ENCODE data around the gene H2AZ1. TPM values are rescaled to one million over a fixed set of nuclear protein-coding genes. Genes with fewer than 3 reads are reported as not detected.

H2AZ1 gene
- total RNA-seq, 1 donor from 2014 or later: 318 TPM

GRCh38 chr4:99946356-99947189 lies 3.5 kb downstream of the H2AZ1 start, which contains the start of gene DNAJB14:
TSS of gene DNAJB14 (minus strand) at chr4:99946618. CDS start at chr4:99946571, 47 bp downstream.
- DNase-seq (ENCODE audit: low spot score): peak; percentile 84
- Mint-ChIP-seq H3K36me3 (ENCODE audit: low read depth, unreplicated experiment) (peaks cover 3% of the 10 kb centered on the region), H3K27me3 (ENCODE audit: unreplicated experiment) (peaks cover 8% of the 10 kb centered on the region), H3K9me3 (ENCODE audit: unreplicated experiment) (no peaks in the 10 kb centered on the region), H3K4me1 (ENCODE audit: unreplicated experiment) (peaks cover 31% of the 10 kb centered on the region), H3K4me3 (ENCODE audit: unreplicated experiment) (peak within 1 kb of the TSS; percentile 100), H3K27ac (ENCODE audit: unreplicated experiment) (peak within 1 kb of the TSS; percentile 99)
- no peak for TF ChIP-seq CTCF (IDR thresholded peaks at IDR 0.05; ENCODE audit: unreplicated experiment)

- Mint-ChIP-seq H3K27ac (ENCODE audit: unreplicated experiment) (peak overlapping the region; percentile 99), H3K27me3 (ENCODE audit: unreplicated experiment) (peaks cover 8% of the 10 kb centered on the region), H3K4me3 (ENCODE audit: unreplicated experiment) (peak overlapping the region; percentile 100), H3K9me3 (ENCODE audit: unreplicated experiment) (no peaks in the 10 kb centered on the region), H3K36me3 (ENCODE audit: low read depth, unreplicated experiment) (peaks cover 3% of the 10 kb centered on the region), H3K4me1 (ENCODE audit: unreplicated experiment) (peaks cover 31% of the 10 kb centered on the region)
- DNase-seq (ENCODE audit: low spot score): no peak
- no peak for TF ChIP-seq CTCF (IDR thresholded peaks at IDR 0.05; ENCODE audit: unreplicated experiment)
Measured at GRCh38 chr4:99945718-99946355, 4.2 kb downstream of the H2AZ1 start.

GRCh38 chr4:99943904-99944437 lies 6.1 kb downstream of the H2AZ1 start:
- H3K4me1 Mint-ChIP-seq (ENCODE audit: unreplicated experiment): peaks cover 31% of the 10 kb centered on the region

GRCh38 chr4:99938243-99938753 lies 11.8 kb downstream of the H2AZ1 start:
- H3K36me3 Mint-ChIP-seq (ENCODE audit: low read depth, unreplicated experiment): peaks cover 27% of the 10 kb centered on the region
- H3K9me3 Mint-ChIP-seq (ENCODE audit: unreplicated experiment): no peaks in the 10 kb centered on the region
- no peak overlapping the region for H3K4me3 Mint-ChIP-seq (ENCODE audit: unreplicated experiment)
- no peak overlapping the region for H3K27ac Mint-ChIP-seq (ENCODE audit: unreplicated experiment)
- H3K4me1 Mint-ChIP-seq (ENCODE audit: unreplicated experiment): no peaks in the 10 kb centered on the region
- H3K27me3 Mint-ChIP-seq (ENCODE audit: unreplicated experiment): no peaks in the 10 kb centered on the region
- no peak for TF ChIP-seq CTCF (IDR thresholded peaks at IDR 0.05; ENCODE audit: unreplicated experiment)
- no peak for DNase-seq (ENCODE audit: low spot score)

More at GRCh38 chr4:99943904-99944437, 6.1 kb downstream of the H2AZ1 start:
- H3K36me3 Mint-ChIP-seq (ENCODE audit: low read depth, unreplicated experiment): peaks cover 6% of the 10 kb centered on the region
- H3K27me3 Mint-ChIP-seq (ENCODE audit: unreplicated experiment): peaks cover 8% of the 10 kb centered on the region
- no peak for TF ChIP-seq CTCF (IDR thresholded peaks at IDR 0.05; ENCODE audit: unreplicated experiment)
- no peaks in the 10 kb centered on the region for H3K9me3 Mint-ChIP-seq (ENCODE audit: unreplicated experiment)
- H3K27ac Mint-ChIP-seq (ENCODE audit: unreplicated experiment): no peak overlapping the region
- H3K4me3 Mint-ChIP-seq (ENCODE audit: unreplicated experiment): peak overlapping the region; percentile 74
- no peak for DNase-seq (ENCODE audit: low spot score)

All from endothelial cell (in vitro differentiated cells).